Endothelial cell of umbilical vein (primary cell): Measurements from ENCODE around the gene BACE1-AS. TPM values are rescaled to one million over a fixed set of nuclear protein-coding genes. Genes with fewer than 3 reads are reported as not detected.

Experiments used
- BruUV-seq: library from RNA; stranded (reverse); fragments of 400-500 nt; replicated peaks from 2 replicates; lab custom pipeline; 2021; lab: Mats Ljungman, UMichigan
- CTCF ChIA-PET: fragments of 300-600, 350-600 bp; sonication (Branson Sonifier 250); formaldehyde crosslinking; loops from one replicate; lab custom pipeline; 2021; ENCODE audit warnings: antibody characterized with exemption, inconsistent platforms; lab: Charles Lee
- POLR2A ChIA-PET: fragments of 300-600, 350-600 bp; sonication (Branson Sonifier 250); formaldehyde crosslinking; loops from one replicate; lab custom pipeline; 2021; ENCODE audit warnings: antibody characterized with exemption, inconsistent platforms; lab: Charles Lee
- DNase-seq: peaks from one replicate; pipeline ENCODE4 v3.0.0-alpha.2; 2011; ENCODE audit warnings: low read depth, low spot score
- FAIRE-seq: peaks from 2 replicates; lab custom pipeline; 2011; peaks lifted over from hg19 to GRCh38; lab: Jason Lieb, UNC
- H2AFZ ChIP-seq: 2 replicates; pipeline ENCODE4 v1.6.0; 2012; ENCODE audit warnings: low read depth, low read length, control low read depth, inconsistent platforms
- H3K27ac ChIP-seq: 2 replicates; pipeline ENCODE4 v1.5.1; 2011; ENCODE audit warnings: low read depth, mild to moderate bottlenecking, control low read depth, low read length, moderate library complexity; ENCODE audit not compliant: insufficient read depth
- H3K27me3 ChIP-seq, 2 experiments: 2 replicates each; pipeline versions ENCODE4 v1.6.0 to v1.6.1; 2011; ENCODE audit warnings: low read length in 2 of 2, mixed read lengths in 1 of 2; ENCODE audit not compliant: control insufficient read depth in 2 of 2, insufficient read depth in 2 of 2
- H3K36me3 ChIP-seq, 2 experiments: 2 replicates in 1 of 2; 3 replicates in 1 of 2; pipeline ENCODE4 v1.5.1; 2011; ENCODE audit warnings: low read length in 2 of 2, mild to moderate bottlenecking in 1 of 2, moderate library complexity in 1 of 2; ENCODE audit not compliant: control insufficient read depth in 2 of 2, insufficient read depth in 2 of 2; ENCODE audit errors: extremely low read depth in 1 of 2
- H3K4me1 ChIP-seq: 3 replicates; pipeline ENCODE4 v1.5.1; 2011; ENCODE audit warnings: mild to moderate bottlenecking, low read length; ENCODE audit not compliant: control insufficient read depth, insufficient read depth; ENCODE audit errors: extremely low read depth
- H3K4me2 ChIP-seq: 2 replicates; pipeline ENCODE4 v1.6.1; 2011; ENCODE audit warnings: low read length, control low read depth, mixed read lengths; ENCODE audit not compliant: insufficient read depth
- H3K4me3 ChIP-seq, 3 experiments: fragments of 200-600 bp in 1 of 3; sonication (generic), shearing (Covaris generic) in 1 of 3; replicated peaks in 1 of 3; 2 replicates each; pipeline ENCODE4 v1.5.1; 2011 to 2016; ENCODE audit warnings: control low read depth in 3 of 3, low read length in 3 of 3, mild to moderate bottlenecking in 2 of 3, inconsistent platforms in 1 of 3, low read depth in 1 of 3, moderate library complexity in 1 of 3; ENCODE audit not compliant: insufficient read depth in 1 of 3
- H3K79me2 ChIP-seq: 2 replicates; pipeline ENCODE4 v1.6.0; 2012; ENCODE audit warnings: low read length, inconsistent platforms; ENCODE audit not compliant: control insufficient read depth, insufficient read depth
- H3K9ac ChIP-seq: replicated peaks from 2 replicates; pipeline ENCODE3; 2011; ENCODE audit warnings: low read length, control low read depth; ENCODE audit not compliant: insufficient read depth; ENCODE audit errors: extremely low read depth
- H3K9me1 ChIP-seq: replicated peaks from 3 replicates; pipeline ENCODE4 v1.6.0; 2011; ENCODE audit warnings: mild to moderate bottlenecking, low read length; ENCODE audit not compliant: control insufficient read depth, insufficient read depth; ENCODE audit errors: extremely low read depth
- H3K9me3 ChIP-seq: replicated peaks from 2 replicates; pipeline ENCODE4 v1.5.1; 2012; ENCODE audit warnings: low read length, inconsistent platforms; ENCODE audit not compliant: control insufficient read depth, insufficient read depth
- H4K20me1 ChIP-seq: replicated peaks from 2 replicates; pipeline ENCODE3; 2011; ENCODE audit warnings: mild to moderate bottlenecking, low read length; ENCODE audit not compliant: control insufficient read depth, insufficient read depth; ENCODE audit errors: extremely low read depth
- EZH2 ChIP-seq: IDR thresholded peaks from 2 replicates; pipeline ENCODE4 v1.6.1; 2012; ENCODE audit warnings: borderline replicate concordance, low read depth, mild to moderate bottlenecking, moderate library complexity, low read length, inconsistent platforms; ENCODE audit not compliant: severe bottlenecking
- FOS ChIP-seq: IDR thresholded peaks from 2 replicates; pipeline ENCODE4 v1.6.1; 2011; ENCODE audit warnings: mild to moderate bottlenecking, low read length, moderate library complexity, borderline replicate concordance; ENCODE audit not compliant: insufficient read depth
- GATA2 ChIP-seq: IDR thresholded peaks from 2 replicates; pipeline ENCODE4 v1.7.0; 2011; ENCODE audit warnings: low read depth, mild to moderate bottlenecking, moderate library complexity, mixed read lengths, low read length; ENCODE audit not compliant: insufficient read length, insufficient read depth
- JUN ChIP-seq: IDR thresholded peaks from 2 replicates; pipeline ENCODE4 v1.6.1; 2011; ENCODE audit warnings: borderline replicate concordance, low read depth; ENCODE audit not compliant: insufficient read length, insufficient read depth
- MAX ChIP-seq: IDR thresholded peaks from 2 replicates; pipeline ENCODE4 v1.6.1; 2011; ENCODE audit not compliant: insufficient read depth, insufficient read length
- MYC ChIP-seq: IDR thresholded peaks from one replicate; pipeline ENCODE4 v1.6.1; 2011; ENCODE audit warnings: mild to moderate bottlenecking, low read depth, low read length
- POLR2A ChIP-seq: IDR thresholded peaks from 2 replicates; pipeline ENCODE4 v1.6.1; 2012; ENCODE audit warnings: low read depth, mild to moderate bottlenecking, control low read depth, low read length
- POLR2AphosphoS5 ChIP-seq: IDR thresholded peaks from 2 replicates; pipeline ENCODE4 v1.6.1; 2012; ENCODE audit warnings: low read depth, mild to moderate bottlenecking, control low read depth, low read length, moderate library complexity; ENCODE audit not compliant: insufficient read depth
- dilution Hi-C: fragments of 300-500 bp; cut with MboI; formaldehyde crosslinking; loops from one replicate; pipeline ENCODE4 v1.15.0; 2019; ENCODE audit warnings: low sequenced_read_pairs; ENCODE audit not compliant: extremely low pct_ligation_motif_present
- intact Hi-C: fragments of 100-400 bp; cut with micrococcal nuclease; formaldehyde crosslinking; loops from one replicate; pipeline ENCODE4 v1.10.0; 2022
- polyA plus RNA-seq, 4 experiments: library from polyadenylated mRNA; depleted of rRNA in 3 of 4; stranded (reverse) in 3 of 4; unstranded in 1 of 4; fragments of >200 nt; gene quantifications; 2 replicates each; pipeline versions ENCODE4 v1.2.1 to v1.2.3, GENCODE V29; 2011 to 2012; ENCODE audit warnings: missing spikeins in 1 of 4
- total RNA-seq: library from RNA; stranded (reverse); gene quantifications from 2 replicates; pipeline ENCODE4 v1.2.3, GENCODE V29; 2021

BACE1-AS gene
- total and polyA plus RNA-seq, 2 donors (not counting 3 experiments of a cell fraction or from before 2014, with no cell fraction given) = 7.6 to 8.1 TPM

GRCh38 chr11:117302228-117302627 lies 11.1 kb downstream of the BACE1-AS start:
- Histone ChIP-seq H3K9ac (no peak overlapping the region), H3K27ac (no peak overlapping the region), H3K9me1 (no peaks in the 10 kb centered on the region), H3K4me2 (no peak overlapping the region), H4K20me1 (no peaks in the 10 kb centered on the region), H3K4me3 (no peak overlapping the region), H3K27me3 (no peaks in the 10 kb centered on the region), H3K36me3 (peaks cover 0 to 2% of the 10 kb centered on the region in 2 experiments), H3K9me3 (no peaks in the 10 kb centered on the region), H3K79me2 (no peaks in the 10 kb centered on the region), H3K4me1 (no peaks in the 10 kb centered on the region), H2AFZ (no peak overlapping the region)
- ChIA-PET POLR2A (no interaction called here), CTCF (interaction anchor here (1.3 kb wide), 1 partner anchor 12 kb away, joined by 3 read pairs; no protein-coding TSS in a partner anchor)
- intact Hi-C loops (no loop called here), dilution Hi-C loops (no loop called here)
- BruUV-seq = no TSS peak
- no peak for TF ChIP-seq POLR2A
- TF ChIP-seq MYC = no peak
- TF ChIP-seq MAX = no peak
- no peak for TF ChIP-seq FOS
- TF ChIP-seq POLR2AphosphoS5 = no peak
- no peak for TF ChIP-seq JUN
- no peak for TF ChIP-seq GATA2
- DNase-seq (no peak), FAIRE-seq (no peak)

- dilution Hi-C loops (no loop called here), intact Hi-C loops (no loop called here)
- Histone ChIP-seq H3K27me3 (no peaks in the 10 kb centered on the region), H3K9me3 (no peaks in the 10 kb centered on the region), H3K4me2 (no peak overlapping the region), H2AFZ (no peak overlapping the region), H3K9me1 (no peaks in the 10 kb centered on the region), H4K20me1 (no peaks in the 10 kb centered on the region), H3K79me2 (no peaks in the 10 kb centered on the region), H3K27ac (no peak overlapping the region), H3K4me3 (no peak overlapping the region), H3K9ac (no peak overlapping the region), H3K36me3 (peaks cover 0 to 2% of the 10 kb centered on the region in 2 experiments), H3K4me1 (no peaks in the 10 kb centered on the region)
- ChIA-PET POLR2A (interaction anchor here (0.6 kb wide), 1 partner anchor 741 kb away, joined by 13 read pairs; no protein-coding TSS in a partner anchor), CTCF (interaction anchor here (1.2 kb wide), 1 partner anchor 24 kb away, joined by 3 read pairs; the partner anchor contains the start of gene CEP164)
- BruUV-seq = no TSS peak
- no peak for TF ChIP-seq MAX
- no peak for TF ChIP-seq MYC
- no peak for TF ChIP-seq GATA2
- no peak for TF ChIP-seq EZH2
- TF ChIP-seq POLR2A = no peak
- no peak for FAIRE-seq
- DNase-seq = no peak
Measured at GRCh38 chr11:117303101-117303500, 12.0 kb downstream of the BACE1-AS start.
